ENCODE measurements around the gene LEKR1. TPM values are rescaled to one million over a fixed set of nuclear protein-coding genes. Genes with fewer than 3 reads are reported as not detected.

The LEKR1 gene
- polyA plus RNA-seq, 1 donor from 2014 or later: 2.7 TPM

- Histone ChIP-seq H3K27ac (ENCODE audit: low read length) (no peak overlapping the region), H3K4me3 (ENCODE audit: low read length) (no peak overlapping the region), H3F3A (ENCODE audit: insufficient read depth, low read length, poor library complexity, severe bottlenecking) (no peaks in the 10 kb centered on the region), H2AFZ (ENCODE audit: low read depth, low read length) (no peak overlapping the region), H3K4me2 (ENCODE audit: low read length) (no peak overlapping the region), H3K36me3 (ENCODE audit: insufficient read depth, low read length) (no peaks in the 10 kb centered on the region), H3K9ac (ENCODE audit: low read length) (no peak overlapping the region), H3K79me2 (replicated peaks; ENCODE audit: insufficient read depth, low read length) (no peaks in the 10 kb centered on the region), H3K9me3 (ENCODE audit: low read length) (no peaks in the 10 kb centered on the region), H3K9me2 (ENCODE audit: insufficient read depth, low read length) (no peaks in the 10 kb centered on the region), H3K27me3 (ENCODE audit: insufficient read depth, low read depth, low read length) (no peaks in the 10 kb centered on the region), H4K20me1 (ENCODE audit: insufficient read depth) (no peaks in the 10 kb centered on the region)
- TF ChIP-seq EP300 (conservative IDR thresholded peaks at IDR 0.05; ENCODE audit: poor library complexity, severe bottlenecking) (peak; percentile 98), TAF1 (IDR thresholded peaks at IDR 0.05; ENCODE audit: low read depth) (no peak), POLR2AphosphoS5 (IDR thresholded peaks at IDR 0.05) (peak; percentile 100), REST (IDR thresholded peaks at IDR 0.05; ENCODE audit: borderline replicate concordance) (peak; percentile 50), MXI1 (conservative IDR thresholded peaks at IDR 0.05; ENCODE audit: poor library complexity, severe bottlenecking) (no peak)
Observed at GRCh38 chr3:156948402-156949210, 122.5 kb downstream of the LEKR1 start.

- H3K4me2 ChIP-seq (ENCODE audit: low read length): no peak overlapping the region
- no peak overlapping the region for H2AFZ ChIP-seq (ENCODE audit: low read depth, low read length)
- no peaks in the 10 kb centered on the region for H3K27me3 ChIP-seq (ENCODE audit: insufficient read depth, low read depth, low read length)
- TF ChIP-seq REST (IDR thresholded peaks at IDR 0.05; ENCODE audit: borderline replicate concordance): no peak
- no peak for TF ChIP-seq MXI1 (conservative IDR thresholded peaks at IDR 0.05; ENCODE audit: poor library complexity, severe bottlenecking)
- no peaks in the 10 kb centered on the region for H3K9me3 ChIP-seq (ENCODE audit: low read length)
- no peaks in the 10 kb centered on the region for H3K79me2 ChIP-seq (replicated peaks; ENCODE audit: insufficient read depth, low read length)
- H3K36me3 ChIP-seq (ENCODE audit: insufficient read depth, low read length): no peaks in the 10 kb centered on the region
- H3K4me3 ChIP-seq (ENCODE audit: low read length): no peak overlapping the region
- H4K20me1 ChIP-seq (ENCODE audit: insufficient read depth): no peaks in the 10 kb centered on the region
- no peak overlapping the region for H3K27ac ChIP-seq (ENCODE audit: low read length)
- H3K9ac ChIP-seq (ENCODE audit: low read length): no peak overlapping the region
- H3F3A ChIP-seq (ENCODE audit: insufficient read depth, low read length, poor library complexity, severe bottlenecking): no peaks in the 10 kb centered on the region
- no peaks in the 10 kb centered on the region for H3K9me2 ChIP-seq (ENCODE audit: insufficient read depth, low read length)
Observed at GRCh38 chr3:156952011-156952410, 125.9 kb downstream of the LEKR1 start.

GRCh38 chr3:156957715-156958114, 131.6 kb downstream of the LEKR1 start:
- H3K79me2 ChIP-seq (replicated peaks; ENCODE audit: insufficient read depth, low read length): no peaks in the 10 kb centered on the region
- no peaks in the 10 kb centered on the region for H3K9me3 ChIP-seq (ENCODE audit: low read length)
- H4K20me1 ChIP-seq (ENCODE audit: insufficient read depth): no peaks in the 10 kb centered on the region
- no peak overlapping the region for H3K4me3 ChIP-seq (ENCODE audit: low read length)
- H3K9ac ChIP-seq (ENCODE audit: low read length): no peak overlapping the region
- no peaks in the 10 kb centered on the region for H3K27me3 ChIP-seq (ENCODE audit: insufficient read depth, low read depth, low read length)
- H3K9me2 ChIP-seq (ENCODE audit: insufficient read depth, low read length): no peaks in the 10 kb centered on the region
- no peak overlapping the region for H2AFZ ChIP-seq (ENCODE audit: low read depth, low read length)
- H3K27ac ChIP-seq (ENCODE audit: low read length): no peak overlapping the region
- H3F3A ChIP-seq (ENCODE audit: insufficient read depth, low read length, poor library complexity, severe bottlenecking): no peaks in the 10 kb centered on the region
- H3K4me2 ChIP-seq (ENCODE audit: low read length): no peak overlapping the region
- no peaks in the 10 kb centered on the region for H3K36me3 ChIP-seq (ENCODE audit: insufficient read depth, low read length)
- TF ChIP-seq POLR2AphosphoS5 (IDR thresholded peaks at IDR 0.05) (no peak), MXI1 (conservative IDR thresholded peaks at IDR 0.05; ENCODE audit: poor library complexity, severe bottlenecking) (no peak), REST (IDR thresholded peaks at IDR 0.05; ENCODE audit: borderline replicate concordance) (no peak), TAF1 (IDR thresholded peaks at IDR 0.05; ENCODE audit: low read depth) (no peak), RAD21 (conservative IDR thresholded peaks at IDR 0.05) (no peak), SMC3 (conservative IDR thresholded peaks at IDR 0.05; ENCODE audit: poor library complexity) (no peak), CTCF (IDR thresholded peaks at IDR 0.05; ENCODE audit: poor library complexity, severe bottlenecking) (no peak)

All from neural cell (in vitro differentiated cells).